ENCODE results near the gene ATXN10. TPM values are rescaled to one million over a fixed set of nuclear protein-coding genes. Genes with fewer than 3 reads are reported as not detected.

ATXN10 gene
- total and polyA plus RNA-seq, 2 donors (not counting 1 experiment from before 2014, with no cell fraction given), result 164 to 350 TPM

DNA sequence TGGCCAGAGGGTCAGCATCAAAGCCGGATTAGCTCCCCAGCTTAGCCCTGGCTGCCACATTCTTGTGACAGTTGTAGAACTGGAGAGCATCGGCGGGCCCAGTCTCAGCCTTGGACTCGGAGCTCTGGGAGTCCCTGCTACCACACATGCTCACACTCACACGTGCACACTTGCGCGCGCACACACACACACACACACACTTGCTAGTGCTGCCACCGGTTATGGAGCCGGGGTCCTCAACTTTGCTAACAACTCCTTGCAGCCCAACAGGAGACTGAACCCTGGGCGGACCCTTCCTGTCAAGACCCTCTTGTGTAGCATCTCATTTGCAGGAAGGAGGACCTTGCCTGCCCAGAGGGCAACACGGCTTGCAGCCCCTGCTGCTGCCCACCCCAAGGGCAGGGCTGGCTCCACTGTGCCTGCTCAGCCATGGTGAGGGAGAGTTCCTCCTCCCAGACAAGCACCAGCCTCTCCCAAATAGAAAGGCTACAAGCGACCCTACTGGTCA lies 197.8 kb downstream of the ATXN10 start:
- no peak overlapping the region for H2AFZ ChIP-seq (ENCODE audit: low read length)
- TF ChIP-seq EZH2 (IDR thresholded peaks at IDR 0.05; ENCODE audit: low read length, missing control alignments), result no peak
- TF ChIP-seq CTCF (conservative IDR thresholded peaks at IDR 0.05 in 1 of 2, IDR thresholded peaks at IDR 0.05 in 1 of 2; ENCODE audit: low read depth in 1 of 2, low read length in 2 of 2), result no peak
- no peak for DNase-seq (ENCODE audit: low read depth in 2 of 2)
- no peak overlapping the region for H3K27ac ChIP-seq (ENCODE audit: insufficient read depth, low read length)
- no peak overlapping the region for H3K4me2 ChIP-seq (ENCODE audit: extremely low read depth, insufficient read depth, low read length)
- H3K36me3 ChIP-seq (ENCODE audit: control insufficient read depth, insufficient read depth, low read length), result no peaks in the 10 kb centered on the region
- no peak overlapping the region for H3K4me3 ChIP-seq (replicated peaks in 1 of 4; ENCODE audit: control extremely low read depth in 1 of 4, insufficient read depth in 1 of 4, low read depth in 3 of 4, low read length in 4 of 4)
- no peaks in the 10 kb centered on the region for H3K4me1 ChIP-seq (ENCODE audit: control insufficient read depth, extremely low read depth, insufficient read depth, low read length)
- no peaks in the 10 kb centered on the region for H3K9me3 ChIP-seq (ENCODE audit: control insufficient read depth, insufficient read depth, low read depth, low read length)
- peaks cover 26% of the 10 kb centered on the region for H3K27me3 ChIP-seq (ENCODE audit: control insufficient read depth, insufficient read depth, low read length)
- no peaks in the 10 kb centered on the region for H3K79me2 ChIP-seq (ENCODE audit: control insufficient read depth, insufficient read depth, low read length)
- H4K20me1 ChIP-seq (ENCODE audit: control insufficient read depth, extremely low read depth, insufficient read depth, low read length), result no peaks in the 10 kb centered on the region
- H3K9ac ChIP-seq (ENCODE audit: insufficient read depth, low read length), result no peak overlapping the region

GRCh38 chr22:45870011-45870410 lies 198.4 kb downstream of the ATXN10 start:
- DNase-seq (ENCODE audit: low read depth in 2 of 2), result no peak
- H4K20me1 ChIP-seq (ENCODE audit: control insufficient read depth, extremely low read depth, insufficient read depth, low read length), result no peaks in the 10 kb centered on the region
- H3K79me2 ChIP-seq (ENCODE audit: control insufficient read depth, insufficient read depth, low read length), result no peaks in the 10 kb centered on the region
- H3K27ac ChIP-seq (ENCODE audit: insufficient read depth, low read length), result no peak overlapping the region
- peaks cover 26% of the 10 kb centered on the region for H3K27me3 ChIP-seq (ENCODE audit: control insufficient read depth, insufficient read depth, low read length)
- no peak overlapping the region for H3K4me2 ChIP-seq (ENCODE audit: extremely low read depth, insufficient read depth, low read length)
- H3K4me3 ChIP-seq (replicated peaks in 1 of 4; ENCODE audit: control extremely low read depth in 1 of 4, insufficient read depth in 1 of 4, low read depth in 3 of 4, low read length in 4 of 4), result no peak overlapping the region
- no peak overlapping the region for H2AFZ ChIP-seq (ENCODE audit: low read length)
- H3K9ac ChIP-seq (ENCODE audit: insufficient read depth, low read length), result no peak overlapping the region
- no peaks in the 10 kb centered on the region for H3K4me1 ChIP-seq (ENCODE audit: control insufficient read depth, extremely low read depth, insufficient read depth, low read length)
- no peaks in the 10 kb centered on the region for H3K9me3 ChIP-seq (ENCODE audit: control insufficient read depth, insufficient read depth, low read depth, low read length)
- TF ChIP-seq EZH2 (IDR thresholded peaks at IDR 0.05; ENCODE audit: low read length, missing control alignments) (no peak), CTCF (conservative IDR thresholded peaks at IDR 0.05 in 1 of 2, IDR thresholded peaks at IDR 0.05 in 1 of 2; ENCODE audit: low read depth in 1 of 2, low read length in 2 of 2) (no peak)
- no peaks in the 10 kb centered on the region for H3K36me3 ChIP-seq (ENCODE audit: control insufficient read depth, insufficient read depth, low read length)

DNA sequence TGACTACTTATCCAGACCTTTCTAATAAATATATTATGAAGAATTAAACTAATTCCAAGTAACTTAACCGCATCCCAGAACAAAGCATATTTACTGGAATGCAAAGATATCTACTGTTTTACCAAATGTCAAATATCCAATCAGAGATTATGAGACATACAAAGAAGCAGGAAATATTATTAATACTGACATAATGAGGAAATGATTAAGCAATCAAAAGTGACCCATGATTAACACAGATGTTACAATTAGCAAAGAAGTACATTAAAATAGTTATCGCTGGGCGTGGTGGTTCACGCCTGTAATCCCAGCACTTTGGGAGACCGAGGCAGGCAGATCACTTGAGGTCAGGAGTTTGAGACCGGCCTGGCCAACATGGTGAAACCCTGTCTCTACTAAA lies 200.1 kb downstream of the ATXN10 start:
- no peak overlapping the region for H3K4me2 ChIP-seq (ENCODE audit: extremely low read depth, insufficient read depth, low read length)
- H3K9ac ChIP-seq (ENCODE audit: insufficient read depth, low read length), result no peak overlapping the region
- no peak overlapping the region for H2AFZ ChIP-seq (ENCODE audit: low read length)
- TF ChIP-seq EZH2 (IDR thresholded peaks at IDR 0.05; ENCODE audit: low read length, missing control alignments), result no peak
- no peak for TF ChIP-seq CTCF (conservative IDR thresholded peaks at IDR 0.05 in 1 of 2, IDR thresholded peaks at IDR 0.05 in 1 of 2; ENCODE audit: low read depth in 1 of 2, low read length in 2 of 2)
- H3K27ac ChIP-seq (ENCODE audit: insufficient read depth, low read length), result no peak overlapping the region
- no peak for DNase-seq (ENCODE audit: low read depth in 2 of 2)
- no peaks in the 10 kb centered on the region for H3K36me3 ChIP-seq (ENCODE audit: control insufficient read depth, insufficient read depth, low read length)
- H3K79me2 ChIP-seq (ENCODE audit: control insufficient read depth, insufficient read depth, low read length), result no peaks in the 10 kb centered on the region
- H3K27me3 ChIP-seq (ENCODE audit: control insufficient read depth, insufficient read depth, low read length), result peaks cover 17% of the 10 kb centered on the region
- H3K9me3 ChIP-seq (ENCODE audit: control insufficient read depth, insufficient read depth, low read depth, low read length), result no peaks in the 10 kb centered on the region
- H3K4me3 ChIP-seq (replicated peaks in 1 of 4; ENCODE audit: control extremely low read depth in 1 of 4, insufficient read depth in 1 of 4, low read depth in 3 of 4, low read length in 4 of 4), result no peak overlapping the region
- H3K4me1 ChIP-seq (ENCODE audit: control insufficient read depth, extremely low read depth, insufficient read depth, low read length), result no peaks in the 10 kb centered on the region
- H4K20me1 ChIP-seq (ENCODE audit: control insufficient read depth, extremely low read depth, insufficient read depth, low read length), result no peaks in the 10 kb centered on the region

Measured in fibroblast of lung (primary cell).